ENCODE results near the gene ZNF536.

GRCh38 chr19:30323904-30324303 lies 48.3 kb upstream of the ZNF536 start:
- TF ChIP-seq ZBTB33 (IDR thresholded peaks at IDR 0.05) (no peak), USF2 (IDR thresholded peaks at IDR 0.05; ENCODE audit: borderline replicate concordance, low read depth, low read length) (no peak), REST (IDR thresholded peaks at IDR 0.05; ENCODE audit: low read depth, low read length) (no peak)
